Ascending aorta (tissue), 2 donors: Measurements from ENCODE around the gene KIR3DL3. TPM values are rescaled to one million over a fixed set of nuclear protein-coding genes. Genes with fewer than 3 reads are reported as not detected.
"Not testable (repeated sequence)": the region's sequence is repeated elsewhere in the genome, so short reads cannot be mapped to it uniquely, and the experiment has no call there.

ENCODE experiments used
- DNase-seq, 2 donors: peaks; one replicate each; pipeline ENCODE4 v3.0.0-alpha.2; 2019; ENCODE audit warnings: low spot score in 2 of 2
- H3K27ac ChIP-seq, 2 donors: fragments of 200-600 bp; sonication (generic); one replicate each; pipeline ENCODE4 v1.5.1; 2016 to 2017; ENCODE audit warnings: mild to moderate bottlenecking in 1 of 2
- H3K27me3 ChIP-seq: fragments of 200-600 bp; sonication (generic); one replicate; pipeline ENCODE4 v1.5.1; 2017
- H3K36me3 ChIP-seq, 2 donors: fragments of 200-600 bp; sonication (generic); one replicate each; pipeline ENCODE4 v1.5.1; 2016
- H3K4me1 ChIP-seq, 2 donors: fragments of 200-600 bp; sonication (generic); one replicate each; pipeline ENCODE4 v1.5.1; 2016 to 2017; ENCODE audit warnings: mild to moderate bottlenecking in 1 of 2
- H3K4me3 ChIP-seq, 2 donors: fragments of 200-600 bp; sonication (generic); one replicate each; pipeline ENCODE4 v1.5.1; 2016 to 2017; ENCODE audit warnings: mild to moderate bottlenecking in 1 of 2
- H3K9me3 ChIP-seq, 2 donors: fragments of 200-600 bp; sonication (generic); one replicate each; pipeline ENCODE4 v1.5.1; 2016
- CTCF ChIP-seq, 3 experiments: fragments of 200-600 bp in 2 of 3; fragments of 450-650 bp in 1 of 3; sonication (generic) in 2 of 3; IDR thresholded peaks; one replicate each; pipeline ENCODE4 v1.5.1; 2016 to 2019; ENCODE audit warnings: antibody characterized with exemption in 3 of 3, mild to moderate bottlenecking in 1 of 3, moderate library complexity in 1 of 3
- intact Hi-C: fragments of 100-400 bp; cut with DNase I; formaldehyde crosslinking; loops from one replicate; pipeline ENCODE4 v1.15.1; 2023
- total RNA-seq: library from RNA; depleted of rRNA; stranded (reverse); fragments of >200 nt; gene quantifications from one replicate; pipeline ENCODE4 v1.1.0, GENCODE V29; 2016

The KIR3DL3 gene
- total RNA-seq, 1 donor from 2014 or later = not detected

- Histone ChIP-seq H3K27ac (no peak overlapping the region), H3K4me1 (no peaks in the 10 kb centered on the region), H3K36me3 (no peaks in the 10 kb centered on the region), H3K9me3 (no peaks in the 10 kb centered on the region), H3K4me3 (no peak overlapping the region), H3K27me3 (no peaks in the 10 kb centered on the region)
- intact Hi-C loops = no loop called here
- no peak for TF ChIP-seq CTCF (IDR thresholded peaks at IDR 0.05)
- DNase-seq = no peak
Observed at GRCh38 chr19:54738715-54739114, 14.5 kb downstream of the KIR3DL3 start.

- Histone ChIP-seq H3K9me3 (no peaks in the 10 kb centered on the region), H3K27ac (no peak overlapping the region), H3K4me3 (no peak overlapping the region), H3K36me3 (no peaks in the 10 kb centered on the region), H3K4me1 (no peaks in the 10 kb centered on the region), H3K27me3 (no peaks in the 10 kb centered on the region)
- no peak for DNase-seq
- no peak for TF ChIP-seq CTCF (IDR thresholded peaks at IDR 0.05)
- intact Hi-C loops = no loop called here
Observed at GRCh38 chr19:54739587-54740497, 15.6 kb downstream of the KIR3DL3 start.

- H3K27ac ChIP-seq, H3K36me3 ChIP-seq, H3K4me1 ChIP-seq, H3K4me3 ChIP-seq, H3K9me3 ChIP-seq, intact Hi-C loops, H3K27me3 ChIP-seq, DNase-seq: not testable (repeated sequence)
Observed at GRCh38 chr19:54741950-54742349, 17.7 kb downstream of the KIR3DL3 start.

GRCh38 chr19:54744080-54744479 is 19.8 kb downstream of the KIR3DL3 start:
- H3K27me3 ChIP-seq, H3K36me3 ChIP-seq, intact Hi-C loops, H3K9me3 ChIP-seq, DNase-seq, H3K27ac ChIP-seq, H3K4me3 ChIP-seq, H3K4me1 ChIP-seq: not testable (repeated sequence)

GRCh38 chr19:54747614-54748322 is 23.5 kb downstream of the KIR3DL3 start:
- intact Hi-C loops, H3K4me3 ChIP-seq, H3K9me3 ChIP-seq, H3K4me1 ChIP-seq, H3K27ac ChIP-seq, H3K27me3 ChIP-seq, H3K36me3 ChIP-seq: not testable (repeated sequence)
- DNase-seq = peak in 1 of 2 donors; percentile 58

GRCh38 chr19:54750276-54750675 is 26.0 kb downstream of the KIR3DL3 start:
- H3K36me3 ChIP-seq, H3K9me3 ChIP-seq, H3K27ac ChIP-seq, intact Hi-C loops, H3K4me3 ChIP-seq, H3K4me1 ChIP-seq, H3K27me3 ChIP-seq: not testable (repeated sequence)
- peak in 1 of 2 donors; percentile 35 for DNase-seq

- H3K27ac ChIP-seq, H3K4me1 ChIP-seq, intact Hi-C loops, H3K4me3 ChIP-seq, DNase-seq, H3K27me3 ChIP-seq, H3K9me3 ChIP-seq, H3K36me3 ChIP-seq: not testable (repeated sequence)
Observed at GRCh38 chr19:54756204-54757110, 32.2 kb downstream of the KIR3DL3 start.

- H3K9me3 ChIP-seq, H3K36me3 ChIP-seq, intact Hi-C loops, H3K27me3 ChIP-seq, H3K4me1 ChIP-seq, H3K4me3 ChIP-seq, DNase-seq, H3K27ac ChIP-seq: not testable (repeated sequence)
Observed at GRCh38 chr19:54758577-54758976, 34.3 kb downstream of the KIR3DL3 start.

- DNase-seq, H3K4me3 ChIP-seq, H3K27me3 ChIP-seq, H3K36me3 ChIP-seq, intact Hi-C loops, H3K4me1 ChIP-seq, H3K27ac ChIP-seq, H3K9me3 ChIP-seq: not testable (repeated sequence)
Observed at GRCh38 chr19:54764219-54764618, 40.0 kb downstream of the KIR3DL3 start.

- H3K36me3 ChIP-seq, H3K27ac ChIP-seq, H3K9me3 ChIP-seq, intact Hi-C loops, H3K27me3 ChIP-seq, H3K4me3 ChIP-seq, H3K4me1 ChIP-seq: not testable (repeated sequence)
- peak in 1 of 2 donors; percentile 48 for DNase-seq
Observed at GRCh38 chr19:54766464-54766863, 42.2 kb downstream of the KIR3DL3 start.

- H3K27ac ChIP-seq, H3K9me3 ChIP-seq, H3K4me1 ChIP-seq, H3K4me3 ChIP-seq, H3K27me3 ChIP-seq, H3K36me3 ChIP-seq: not testable (repeated sequence)
- peak in 1 of 2 donors; percentile 31 for DNase-seq
- intact Hi-C loops = loop anchor here (5.0 kb wide), 1 partner anchor 78 kb away; no protein-coding TSS in a partner anchor
Observed at GRCh38 chr19:54769646-54770045, 45.4 kb downstream of the KIR3DL3 start, which contains the start of gene KIR2DL1. KIR2DL1 (plus strand) TSS chr19:54769793; CDS start chr19:54769851, 58 bp downstream.
